Lower lobe of right lung (tissue), 1 donor: Measurements from ENCODE around the gene CALR. TPM values are rescaled to one million over a fixed set of nuclear protein-coding genes. Genes with fewer than 3 reads are reported as not detected.

ENCODE experiments used
- microRNA-seq: library from miRNA; unstranded; fragments of <30 nt; microRNA quantifications from one replicate; pipeline ENCODE4 v1.2.0, GENCODE V29; 2020; ENCODE audit warnings: borderline number of aligned reads
- total RNA-seq: library from RNA; stranded (reverse); fragmentation: NEBNext Ultra II Directional; extraction: Animal tissue kit (Norgen Biotek cat#: 25700); gene quantifications from one replicate; pipeline ENCODE4 v1.2.1, GENCODE V29; 2021
- donor health status: DM: no; HTN: yes; CAD: no; lungs with severe emphysema.

Gene CALR
- total RNA-seq, 1 donor from 2014 or later, result 872 TPM

Small RNA genes within 50 kb of the gene (microRNA-seq; reads per million reads assigned to microRNA genes)
- gene MIR5695 (not detected), gene MIR6515 (not detected)

Other genes starting within 250 kb of the CALR start
- gene FBXW9, start 242.0 kb upstream of the CALR start, total RNA-seq, result 6.0 TPM
- 42.7 TPM for gene TNPO2, start 214.7 kb upstream of the CALR start, total RNA-seq
- 154 TPM for gene TRIR, start 203.9 kb upstream of the CALR start, total RNA-seq
- 57.5 TPM for gene GET3, start 201.1 kb upstream of the CALR start, total RNA-seq
- gene BEST2, start 186.8 kb upstream of the CALR start, total RNA-seq, result not detected
- gene HOOK2, start 163.1 kb upstream of the CALR start, total RNA-seq, result 57.5 TPM
- 131 TPM for gene JUNB, start 147.1 kb upstream of the CALR start, total RNA-seq
- gene PRDX2, start 136.8 kb upstream of the CALR start, total RNA-seq, result 101 TPM
- gene THSD8, start 136.5 kb upstream of the CALR start, total RNA-seq, result 1.5 TPM
- gene RNASEH2A, start 132.0 kb upstream of the CALR start, total RNA-seq, result 10.9 TPM
- not detected for gene RTBDN, start 104.0 kb upstream of the CALR start, total RNA-seq
- gene MAST1, start 100.1 kb upstream of the CALR start, total RNA-seq, result 0.15 TPM
- 101 TPM for gene DNASE2, start 57.2 kb upstream of the CALR start, total RNA-seq
- 0.24 TPM for gene KLF1, start 51.4 kb upstream of the CALR start, total RNA-seq
- 23.9 TPM for gene GCDH, start 47.4 kb upstream of the CALR start, total RNA-seq
- gene SYCE2, start 19.3 kb upstream of the CALR start, total RNA-seq, result not detected
- 44.4 TPM for gene FARSA, start 4.9 kb upstream of the CALR start, total RNA-seq
- gene RAD23A, start 7.3 kb downstream of the CALR start, total RNA-seq, result 93.3 TPM
- 14.8 TPM for gene GADD45GIP1, start 18.6 kb downstream of the CALR start, total RNA-seq
- 0.32 TPM for gene DAND5, start 31.0 kb downstream of the CALR start, total RNA-seq
- gene NFIX, start 56.9 kb downstream of the CALR start, total RNA-seq, result 146 TPM
- gene LYL1, start 164.2 kb downstream of the CALR start, total RNA-seq, result 27.2 TPM
- 29.3 TPM for gene TRMT1, start 178.1 kb downstream of the CALR start, total RNA-seq
- gene NACC1, start 179.7 kb downstream of the CALR start, total RNA-seq, result 35.2 TPM
- 82.7 TPM for gene STX10, start 211.8 kb downstream of the CALR start, total RNA-seq
- 80.2 TPM for gene IER2, start 211.8 kb downstream of the CALR start, total RNA-seq